Fibroblast of lung (primary cell): Measurements from ENCODE around the gene PACSIN2. TPM values are rescaled to one million over a fixed set of nuclear protein-coding genes. Genes with fewer than 3 reads are reported as not detected.

Source experiments
- DNase-seq, 2 donors: peaks; one replicate each; pipeline versions ENCODE4 v3.0.0 to v3.0.0-alpha.2; 2010; ENCODE audit warnings: low read depth in 2 of 2
- H2AFZ ChIP-seq: 2 replicates; pipeline ENCODE4 v1.5.1; 2012; ENCODE audit warnings: low read length, control low read depth, inconsistent platforms
- H3K27ac ChIP-seq: 2 replicates; pipeline ENCODE4 v1.5.1; 2011; ENCODE audit warnings: low read length, control low read depth; ENCODE audit not compliant: insufficient read depth
- H3K27me3 ChIP-seq: 2 replicates; pipeline ENCODE4 v1.5.1; 2011; ENCODE audit warnings: mild to moderate bottlenecking, low read length; ENCODE audit not compliant: control insufficient read depth, insufficient read depth
- H3K36me3 ChIP-seq: 2 replicates; pipeline ENCODE4 v1.5.1; 2011; ENCODE audit warnings: low read length; ENCODE audit not compliant: control insufficient read depth, insufficient read depth
- H3K4me1 ChIP-seq: 2 replicates; pipeline ENCODE4 v1.5.1; 2011; ENCODE audit warnings: low read length; ENCODE audit not compliant: control insufficient read depth, insufficient read depth; ENCODE audit errors: extremely low read depth
- H3K4me2 ChIP-seq: 2 replicates; pipeline ENCODE4 v1.5.1; 2011; ENCODE audit warnings: low read length, control low read depth; ENCODE audit not compliant: insufficient read depth; ENCODE audit errors: extremely low read depth
- H3K4me3 ChIP-seq, 4 experiments: fragments of 200-600 bp in 1 of 4; sonication (generic) in 1 of 4; replicated peaks in 1 of 4; 2 replicates each; pipeline ENCODE4 v1.5.1; 2011 to 2016; ENCODE audit warnings: low read length in 4 of 4, low read depth in 3 of 4, mild to moderate bottlenecking in 3 of 4, control low read depth in 2 of 4, inconsistent platforms in 1 of 4, mixed read lengths in 1 of 4; ENCODE audit not compliant: insufficient read depth in 1 of 4; ENCODE audit errors: control extremely low read depth in 1 of 4
- H3K79me2 ChIP-seq: 2 replicates; pipeline ENCODE4 v1.5.1; 2012; ENCODE audit warnings: mild to moderate bottlenecking, low read length, inconsistent platforms; ENCODE audit not compliant: control insufficient read depth, insufficient read depth
- H3K9ac ChIP-seq: 2 replicates; pipeline ENCODE4 v1.5.1; 2011; ENCODE audit warnings: mild to moderate bottlenecking, low read length, control low read depth; ENCODE audit not compliant: insufficient read depth
- H3K9me3 ChIP-seq: 2 replicates; pipeline ENCODE4 v1.5.1; 2012; ENCODE audit warnings: low read depth, low read length; ENCODE audit not compliant: control insufficient read depth, insufficient read depth
- H4K20me1 ChIP-seq: 2 replicates; pipeline ENCODE4 v1.5.1; 2011; ENCODE audit warnings: low read length; ENCODE audit not compliant: control insufficient read depth, insufficient read depth; ENCODE audit errors: extremely low read depth
- CTCF ChIP-seq, 2 donors: IDR thresholded peaks in 1 of 2; conservative IDR thresholded peaks in 1 of 2; 1 replicate in 1 of 2; 2 replicates in 1 of 2; pipeline ENCODE4 v1.5.1; 2011 to 2012; ENCODE audit warnings: low read length in 2 of 2, control low read depth in 1 of 2, inconsistent platforms in 1 of 2, low read depth in 1 of 2, mild to moderate bottlenecking in 1 of 2
- EZH2 ChIP-seq: IDR thresholded peaks from 2 replicates; pipeline ENCODE4 v1.5.1; 2012; ENCODE audit warnings: low read length, control low read depth, mild to moderate bottlenecking; ENCODE audit errors: missing control alignments
- polyA plus RNA-seq, 2 donors: library from polyadenylated mRNA; depleted of rRNA in 1 of 2; stranded (reverse) in 1 of 2; unstranded in 1 of 2; fragments of >200 nt; gene quantifications; 2 replicates each; pipeline ENCODE4 v1.2.1, GENCODE V29; 2011 to 2012; ENCODE audit warnings: missing spikeins in 1 of 2
- total RNA-seq: library from RNA; depleted of rRNA; stranded (reverse); fragments of >200 nt; gene quantifications from 2 replicates; pipeline ENCODE4 v1.2.1, GENCODE V29; 2014

Gene PACSIN2
- total and polyA plus RNA-seq, 2 donors (not counting 1 experiment from before 2014, with no cell fraction given), result 30.1 to 41.4 TPM

- Histone ChIP-seq H3K27me3 (no peaks in the 10 kb centered on the region), H3K9ac (no peak overlapping the region), H3K27ac (no peak overlapping the region), H3K9me3 (no peaks in the 10 kb centered on the region), H2AFZ (no peak overlapping the region), H3K4me3 (no peak overlapping the region), H4K20me1 (no peaks in the 10 kb centered on the region), H3K4me1 (peaks cover 5% of the 10 kb centered on the region), H3K4me2 (no peak overlapping the region), H3K36me3 (no peaks in the 10 kb centered on the region), H3K79me2 (peaks cover 19% of the 10 kb centered on the region)
- DNase-seq, result no peak
- TF ChIP-seq EZH2, result no peak
Measured at GRCh38 chr22:42915980-42916765, 98.8 kb downstream of the PACSIN2 start.

- Histone ChIP-seq H3K9me3 (no peaks in the 10 kb centered on the region), H4K20me1 (no peaks in the 10 kb centered on the region), H3K27me3 (no peaks in the 10 kb centered on the region), H3K9ac (no peak overlapping the region), H3K4me3 (no peak overlapping the region), H3K4me2 (no peak overlapping the region), H2AFZ (no peak overlapping the region), H3K27ac (no peak overlapping the region), H3K79me2 (peaks cover 19% of the 10 kb centered on the region), H3K36me3 (peaks cover 3% of the 10 kb centered on the region), H3K4me1 (no peaks in the 10 kb centered on the region)
- DNase-seq, result no peak
- no peak for TF ChIP-seq CTCF (conservative IDR thresholded peaks at IDR 0.05 in 1 of 2, IDR thresholded peaks at IDR 0.05 in 1 of 2; ENCODE audit: low read depth in 1 of 2, low read length in 2 of 2)
- no peak for TF ChIP-seq EZH2
Measured at GRCh38 chr22:42914511-42915076, 100.4 kb downstream of the PACSIN2 start.

GRCh38 chr22:42913874-42914510 is 101.0 kb downstream of the PACSIN2 start:
- H4K20me1 ChIP-seq, result no peaks in the 10 kb centered on the region
- TF ChIP-seq EZH2 (no peak), CTCF (conservative IDR thresholded peaks at IDR 0.05 in 1 of 2, IDR thresholded peaks at IDR 0.05 in 1 of 2; ENCODE audit: low read depth in 1 of 2, low read length in 2 of 2) (no peak)
- no peak overlapping the region for H3K4me2 ChIP-seq
- peaks cover 19% of the 10 kb centered on the region for H3K79me2 ChIP-seq
- H3K4me1 ChIP-seq, result no peaks in the 10 kb centered on the region
- H3K27ac ChIP-seq, result no peak overlapping the region
- no peaks in the 10 kb centered on the region for H3K9me3 ChIP-seq
- DNase-seq, result no peak
- no peak overlapping the region for H2AFZ ChIP-seq
- H3K4me3 ChIP-seq, result no peak overlapping the region
- no peaks in the 10 kb centered on the region for H3K27me3 ChIP-seq
- H3K36me3 ChIP-seq, result peaks cover 3% of the 10 kb centered on the region
- H3K9ac ChIP-seq, result no peak overlapping the region
